ENCODE results near the gene NMNAT2. TPM values are rescaled to one million over a fixed set of nuclear protein-coding genes. Genes with fewer than 3 reads are reported as not detected.

NMNAT2 gene
- total and polyA plus RNA-seq, 2 donors (not counting 3 experiments of a cell fraction or from before 2014, with no cell fraction given) = 0.28 to 0.38 TPM

- no peak overlapping the region for H2AFZ ChIP-seq (ENCODE audit: low read depth, low read length)
- no peaks in the 10 kb centered on the region for H3K27me3 ChIP-seq (ENCODE audit: control insufficient read depth in 2 of 2, insufficient read depth in 2 of 2, low read length in 2 of 2)
- no peak overlapping the region for H3K4me3 ChIP-seq (replicated peaks in 1 of 3; ENCODE audit: insufficient read depth in 1 of 3, low read depth in 1 of 3, low read length in 3 of 3)
- no peak overlapping the region for H3K27ac ChIP-seq (ENCODE audit: insufficient read depth, low read depth, low read length)
- H3K9me1 ChIP-seq (replicated peaks; ENCODE audit: control insufficient read depth, extremely low read depth, insufficient read depth, low read length) = no peaks in the 10 kb centered on the region
- H3K9ac ChIP-seq (replicated peaks; ENCODE audit: extremely low read depth, insufficient read depth, low read length) = no peak overlapping the region
- no peaks in the 10 kb centered on the region for H3K9me3 ChIP-seq (replicated peaks; ENCODE audit: control insufficient read depth, insufficient read depth, low read length)
- DNase-seq (ENCODE audit: low read depth, low spot score) (no peak), FAIRE-seq (no peak)
- no peak overlapping the region for H3K4me2 ChIP-seq (ENCODE audit: insufficient read depth, low read length)
- no TSS peak for BruUV-seq (replicated peaks)
- dilution Hi-C loops (cut with MboI; ENCODE audit: extremely low pct_ligation_motif_present, low sequenced_read_pairs) = no loop called here
- H3K36me3 ChIP-seq (ENCODE audit: control insufficient read depth in 2 of 2, extremely low read depth in 1 of 2, insufficient read depth in 2 of 2, low read length in 2 of 2) = no peaks in the 10 kb centered on the region
- ChIA-PET POLR2A (no interaction called here), CTCF (no interaction called here)
- intact Hi-C loops (cut with micrococcal nuclease) = no loop called here
- H3K79me2 ChIP-seq (ENCODE audit: control insufficient read depth, insufficient read depth, low read length) = no peaks in the 10 kb centered on the region
- no peaks in the 10 kb centered on the region for H4K20me1 ChIP-seq (replicated peaks; ENCODE audit: control insufficient read depth, extremely low read depth, insufficient read depth, low read length)
- H3K4me1 ChIP-seq (ENCODE audit: control insufficient read depth, extremely low read depth, insufficient read depth, low read length) = no peaks in the 10 kb centered on the region
- TF ChIP-seq EZH2 (IDR thresholded peaks at IDR 0.05; ENCODE audit: borderline replicate concordance, low read depth, low read length, severe bottlenecking) = no peak
- no peak for TF ChIP-seq GATA2 (IDR thresholded peaks at IDR 0.05; ENCODE audit: insufficient read depth, insufficient read length, low read depth, low read length)
- no peak for TF ChIP-seq MYC (IDR thresholded peaks at IDR 0.05; ENCODE audit: low read depth, low read length)
- no peak for TF ChIP-seq JUN (IDR thresholded peaks at IDR 0.05; ENCODE audit: borderline replicate concordance, insufficient read depth, insufficient read length, low read depth)
- no peak for TF ChIP-seq POLR2A (IDR thresholded peaks at IDR 0.05; ENCODE audit: low read depth, low read length)
- TF ChIP-seq CTCF (IDR thresholded peaks at IDR 0.05; ENCODE audit: extremely low read depth in 1 of 2, insufficient read depth in 1 of 2, low read depth in 1 of 2, low read length in 2 of 2) = no peak
- TF ChIP-seq, protein P1, sequence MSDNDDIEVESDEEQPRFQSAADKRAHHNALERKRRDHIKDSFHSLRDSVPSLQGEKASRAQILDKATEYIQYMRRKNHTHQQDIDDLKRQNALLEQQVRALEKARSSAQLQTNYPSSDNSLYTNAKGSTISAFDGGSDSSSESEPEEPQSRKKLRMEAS (IDR thresholded peaks at IDR 0.05; ENCODE audit: insufficient read depth, insufficient read length) = no peak
- TF ChIP-seq FOS (IDR thresholded peaks at IDR 0.05; ENCODE audit: borderline replicate concordance, insufficient read depth, low read length) = no peak
- no peak for TF ChIP-seq POLR2AphosphoS5 (IDR thresholded peaks at IDR 0.05; ENCODE audit: insufficient read depth, low read depth, low read length)
Observed at GRCh38 chr1:183308719-183309118, 109.5 kb downstream of the NMNAT2 start.
